IPS-NIHi11 (cell line): ENCODE measurements around the gene SH2D5.
"Not testable (repeated sequence)": the region's sequence is repeated elsewhere in the genome, so short reads cannot be mapped to it uniquely, and the experiment has no call there.

ENCODE experiments used
- DNase-seq: peaks from one replicate; pipeline ENCODE4 v3.0.0; 2012; ENCODE audit warnings: mixed read lengths, low spot score

The SH2D5 gene

GRCh38 chr1:20728371-20729154 is 3.9 kb downstream of the SH2D5 start:
- DNase-seq: no peak

GRCh38 chr1:20727746-20728316 is 4.7 kb downstream of the SH2D5 start:
- peak; percentile 66 for DNase-seq

- no peak for DNase-seq
Measured at GRCh38 chr1:20726932-20727745, 5.4 kb downstream of the SH2D5 start.

DNA sequence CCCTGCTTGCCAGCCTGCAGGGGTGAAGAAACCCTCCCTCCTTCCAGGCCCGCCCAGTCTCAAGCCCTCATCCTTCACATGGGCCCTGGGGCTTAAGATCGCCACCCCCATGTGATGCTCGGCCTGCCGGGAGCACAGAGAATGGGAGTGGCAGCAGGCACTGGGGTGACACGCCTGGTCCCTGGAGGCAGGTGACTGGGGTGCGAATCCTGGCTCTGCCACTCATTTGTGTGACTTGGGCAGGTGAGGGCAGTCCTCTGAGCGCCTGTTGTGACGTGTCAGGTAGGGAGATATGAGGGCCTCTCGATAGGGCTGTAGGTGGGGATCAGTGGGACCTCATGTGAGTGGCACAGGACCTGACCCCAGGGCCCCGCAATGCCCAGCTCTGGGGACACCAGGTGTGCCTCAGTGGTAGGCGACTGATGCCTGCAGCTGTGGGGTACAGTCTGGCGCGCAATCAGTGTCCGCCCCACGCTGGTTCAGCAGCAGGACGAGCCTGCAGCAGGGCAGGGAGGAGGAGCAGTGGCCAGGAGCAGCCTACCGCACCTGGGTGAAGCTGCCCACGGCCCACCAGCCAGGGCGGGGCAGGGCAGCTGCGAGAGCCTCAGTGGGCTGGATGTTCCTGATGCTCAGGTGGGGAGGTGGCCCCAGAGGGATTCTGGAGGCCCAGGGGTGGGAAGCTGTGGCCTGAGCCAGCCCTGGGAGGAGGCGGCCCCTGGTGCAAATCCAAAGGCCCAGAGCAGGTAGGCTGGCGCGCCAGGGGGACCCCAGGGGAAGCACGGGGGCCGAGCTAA is 6.2 kb downstream of the SH2D5 start:
- DNase-seq: no peak

DNA sequence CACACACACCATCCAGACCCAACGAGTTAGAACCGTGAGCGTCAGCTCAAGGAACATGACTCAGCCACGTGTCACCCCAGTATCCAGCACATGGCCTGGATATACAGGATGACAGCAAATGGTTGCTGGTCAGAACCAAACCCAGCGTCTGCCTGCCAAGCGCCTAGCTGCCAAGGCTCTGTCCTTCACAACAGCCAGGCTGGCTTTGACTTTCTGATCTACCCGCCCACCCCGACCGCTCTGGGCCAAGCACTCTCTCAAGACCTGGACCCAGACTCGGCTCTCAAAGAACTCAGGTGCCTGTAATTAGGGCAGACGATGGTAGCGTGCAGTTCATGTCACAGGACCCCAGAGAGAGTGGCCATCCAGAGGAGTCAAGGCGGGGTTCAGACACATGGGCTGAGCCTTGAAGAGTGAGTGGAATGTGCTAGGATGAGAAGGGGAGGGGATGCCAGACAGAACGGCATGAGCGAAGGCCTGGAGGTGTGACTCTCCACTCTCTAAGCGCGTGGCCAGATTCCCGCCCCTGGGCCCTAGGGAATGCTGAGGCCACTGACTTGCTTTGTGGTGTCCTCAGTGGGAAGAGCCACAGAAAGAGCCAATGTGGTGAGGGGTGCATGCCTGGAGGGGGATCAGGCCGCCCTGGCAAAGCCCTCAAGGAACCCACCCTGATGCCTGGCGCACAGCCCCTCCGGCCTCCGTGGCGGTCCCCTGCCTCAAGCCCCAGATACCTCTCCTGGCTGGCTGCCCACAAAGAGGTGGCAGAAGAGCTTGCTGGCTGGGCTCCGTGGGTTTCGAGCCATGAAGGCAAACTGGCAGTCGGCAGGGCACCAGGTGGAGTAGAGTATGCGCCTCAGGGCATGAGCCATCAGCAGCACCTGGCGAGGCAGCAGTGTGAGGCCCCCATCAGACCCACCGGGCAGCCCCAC is 7.0 kb downstream of the SH2D5 start:
- DNase-seq: no peak

GRCh38 chr1:20724364-20725188 is 7.9 kb downstream of the SH2D5 start:
- no peak for DNase-seq

- no peak for DNase-seq
Measured at GRCh38 chr1:20723537-20724363, 8.8 kb downstream of the SH2D5 start.

DNA sequence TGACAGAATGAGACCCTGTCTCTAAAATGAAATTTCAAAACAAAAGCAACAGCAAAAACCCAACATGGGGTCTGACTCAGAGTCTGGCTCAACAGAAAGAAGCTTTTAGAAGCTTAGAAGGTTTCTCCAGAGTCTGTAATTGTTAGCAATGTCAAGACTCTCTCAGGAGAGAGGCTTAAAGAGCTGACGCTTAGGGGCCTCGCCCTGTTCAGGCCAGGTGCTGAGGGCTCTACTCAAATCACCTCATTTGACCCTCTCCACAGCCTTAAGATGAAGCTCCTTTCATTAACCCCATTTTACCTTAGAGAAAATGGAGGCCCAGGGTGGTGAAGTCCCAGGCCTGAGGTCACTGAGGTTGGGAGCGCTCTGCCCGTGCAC is 9.4 kb downstream of the SH2D5 start:
- no peak for DNase-seq

DNA sequence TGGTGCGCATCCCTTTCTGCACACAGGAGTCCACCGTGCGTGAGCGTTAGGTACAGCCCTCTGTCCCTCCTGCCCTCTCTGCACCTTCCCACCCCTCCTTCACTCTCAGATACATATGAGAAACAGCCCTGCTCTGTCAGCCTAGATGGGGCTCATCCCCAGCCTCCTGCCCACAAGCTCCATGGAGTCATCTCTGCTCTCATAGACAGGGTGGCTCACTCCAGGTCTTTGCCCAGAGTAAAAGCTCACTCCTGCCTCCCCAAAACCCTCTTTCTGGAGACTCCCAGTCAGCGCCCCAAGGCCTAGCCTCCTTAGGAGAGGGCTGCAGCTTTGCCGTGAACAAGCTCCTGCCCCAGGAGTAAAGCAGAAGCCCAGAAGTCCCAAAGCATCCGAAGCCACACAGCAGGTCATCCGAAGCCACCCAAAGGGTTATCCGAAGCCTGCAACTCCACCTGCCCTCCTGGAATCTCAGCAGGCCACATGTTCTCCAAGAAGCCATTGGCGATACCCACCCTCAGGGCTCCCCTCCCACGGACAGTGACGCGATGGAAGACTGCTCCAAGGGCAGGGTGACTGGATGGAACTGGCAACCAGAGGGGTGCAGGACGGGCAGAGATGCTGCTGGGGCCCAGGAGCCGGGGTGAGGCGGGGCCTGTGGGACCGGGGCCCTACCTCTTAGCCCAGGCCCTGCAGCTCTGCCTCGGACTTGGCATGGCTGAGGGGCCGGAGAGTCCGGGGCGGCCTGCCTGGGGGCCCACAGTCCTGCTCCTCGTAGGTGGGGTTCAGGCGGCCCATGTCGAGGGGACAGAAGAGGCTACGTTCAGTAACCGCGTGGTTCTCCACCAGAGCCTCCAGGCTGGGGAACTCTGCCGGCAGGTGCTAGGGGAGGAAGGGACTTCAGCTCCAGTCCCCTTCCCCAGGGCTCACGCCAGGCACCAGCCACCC is 11.1 kb downstream of the SH2D5 start:
- no peak for DNase-seq

GRCh38 chr1:20720631-20721091 is 11.8 kb downstream of the SH2D5 start:
- no peak for DNase-seq

DNA sequence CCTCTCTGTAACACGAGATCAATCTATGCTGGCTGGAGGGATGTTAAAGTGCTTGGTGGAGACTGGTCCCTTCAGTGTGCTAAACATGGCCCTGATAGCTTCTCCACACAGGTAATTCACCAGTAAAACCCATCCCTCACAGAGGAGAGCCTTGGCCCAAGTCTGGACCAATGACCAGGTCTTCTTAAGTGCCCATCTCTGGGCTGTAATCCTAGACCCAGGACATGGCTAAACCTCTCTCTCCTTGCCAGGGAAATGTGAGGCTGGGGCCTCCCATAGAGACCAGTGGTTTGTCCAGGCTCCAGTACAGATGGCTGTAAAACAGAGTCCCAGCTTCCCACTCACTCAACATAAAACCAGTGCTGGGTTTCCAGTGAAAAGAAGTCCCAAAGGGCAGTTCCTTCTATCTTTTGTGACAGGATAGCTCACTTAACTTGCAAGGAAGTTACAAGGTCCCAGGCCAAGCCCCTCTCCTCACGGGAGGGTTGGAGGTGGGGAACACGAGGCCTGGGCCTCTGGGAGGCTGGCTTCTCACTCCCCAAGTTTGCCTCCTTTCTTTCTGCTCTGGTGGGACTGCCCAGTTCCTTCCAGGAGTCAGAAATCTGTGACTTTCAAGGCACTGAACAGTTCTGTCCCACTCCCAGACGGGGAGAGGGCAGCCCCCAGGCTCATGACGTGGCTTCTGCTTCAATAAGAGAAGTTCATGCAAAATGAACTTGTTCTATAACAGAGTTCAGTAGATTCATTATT is 12.5 kb downstream of the SH2D5 start:
- DNase-seq: no peak

GRCh38 chr1:20719261-20719660 is 13.2 kb downstream of the SH2D5 start:
- DNase-seq: no peak

- DNase-seq: not testable (repeated sequence)
Measured at GRCh38 chr1:20718343-20718882, 14.1 kb downstream of the SH2D5 start.

GRCh38 chr1:20717452-20718342 is 14.8 kb downstream of the SH2D5 start, which contains the start of gene KIF17:
KIF17 (minus strand) TSS chr1:20718007; CDS start chr1:20717706, 301 bp downstream.
- DNase-seq: peak; percentile 96

GRCh38 chr1:20716232-20716631 is 16.3 kb downstream of the SH2D5 start:
- no peak for DNase-seq

GRCh38 chr1:20715406-20715805 is 17.1 kb downstream of the SH2D5 start:
- DNase-seq: no peak
